Activated CD4-positive, alpha-beta memory T cell treated with anti-CD3 and anti-CD28 coated beads, Interleukin-2, amount 10 ng/mL, durations not matched to agents 7 days and 5 days (primary cell): Measurements from ENCODE around the gene METTL21C. TPM values are rescaled to one million over a fixed set of nuclear protein-coding genes. Genes with fewer than 3 reads are reported as not detected.

ENCODE experiments used
- CTCF ChIA-PET: fragments of 350-600 bp; sonication (Branson Sonifier 250); formaldehyde crosslinking; loops from one replicate; lab custom pipeline; 2021; ENCODE audit warnings: antibody characterized with exemption, inconsistent platforms; lab: Charles Lee
- POLR2A ChIA-PET: fragments of 350-600 bp; sonication (Branson Sonifier 250); formaldehyde crosslinking; loops from one replicate; lab custom pipeline; 2021; ENCODE audit warnings: antibody characterized with exemption; lab: Charles Lee
- DNase-seq: peaks from one replicate; pipeline ENCODE4 v3.0.0-alpha.2; 2020
- H3K27ac Mint-ChIP-seq: one replicate; pipeline ENCODE4 v1.8.0; 2021; ENCODE audit warnings: mild to moderate bottlenecking, mixed read lengths
- H3K27me3 Mint-ChIP-seq: one replicate; pipeline ENCODE4 v1.8.0; 2021; ENCODE audit warnings: mixed read lengths
- H3K36me3 Mint-ChIP-seq: one replicate; pipeline ENCODE4 v1.8.0; 2021; ENCODE audit warnings: low read depth, mixed read lengths
- H3K4me1 Mint-ChIP-seq: one replicate; pipeline ENCODE4 v1.8.0; 2021; ENCODE audit warnings: mixed read lengths
- H3K4me3 Mint-ChIP-seq: one replicate; pipeline ENCODE4 v1.8.0; 2021; ENCODE audit warnings: mild to moderate bottlenecking, mixed read lengths
- H3K9me3 Mint-ChIP-seq: one replicate; pipeline ENCODE4 v1.8.0; 2021; ENCODE audit warnings: mixed read lengths
- total RNA-seq, 2 experiments: library from RNA; stranded (reverse); gene quantifications; one replicate each; pipeline ENCODE4 v1.2.3, GENCODE V29; 2021

METTL21C gene
- not detected for total RNA-seq

- CTCF ChIA-PET: no interaction called here
- Mint-ChIP-seq H3K4me1 (no peaks in the 10 kb centered on the region), H3K9me3 (no peaks in the 10 kb centered on the region), H3K27ac (no peak within 1 kb of the TSS), H3K27me3 (peaks cover 40% of the 10 kb centered on the region), H3K36me3 (no peaks in the 10 kb centered on the region), H3K4me3 (no peak within 1 kb of the TSS)
- DNase-seq: no peak
- POLR2A ChIA-PET: no interaction called here
Measured at GRCh38 chr13:102694937-102695336, at the start of gene METTL21C. Gene METTL21C (minus strand): TSS chr13:102695044. CDS start chr13:102694498, 546 bp downstream.

DNA sequence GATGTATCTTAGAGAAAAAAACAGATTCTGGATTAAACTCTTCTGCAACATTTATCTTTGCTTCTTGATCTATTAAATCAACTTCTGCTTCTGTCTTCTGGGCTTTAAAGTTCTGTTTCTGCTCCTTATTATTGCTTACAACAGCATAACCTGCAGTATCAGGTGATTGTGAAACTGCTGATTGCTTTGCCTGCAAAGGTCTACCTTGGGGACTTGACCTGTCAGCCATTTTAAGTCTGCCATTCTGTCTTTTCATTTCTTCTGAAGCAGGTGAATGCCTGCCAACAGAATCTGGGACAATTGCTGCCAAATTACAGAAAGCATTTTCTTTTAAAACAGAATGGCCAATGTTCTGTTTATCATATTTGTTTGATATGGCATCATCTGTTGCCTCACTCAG is 47.7 kb upstream of the METTL21C start:
- Mint-ChIP-seq H3K36me3 (peaks cover 4% of the 10 kb centered on the region), H3K4me3 (no peak overlapping the region), H3K27me3 (peaks cover 55% of the 10 kb centered on the region), H3K27ac (no peak overlapping the region), H3K9me3 (peaks cover 16% of the 10 kb centered on the region), H3K4me1 (no peaks in the 10 kb centered on the region)
- no peak for DNase-seq
- ChIA-PET CTCF (no interaction called here), POLR2A (no interaction called here)

DNA sequence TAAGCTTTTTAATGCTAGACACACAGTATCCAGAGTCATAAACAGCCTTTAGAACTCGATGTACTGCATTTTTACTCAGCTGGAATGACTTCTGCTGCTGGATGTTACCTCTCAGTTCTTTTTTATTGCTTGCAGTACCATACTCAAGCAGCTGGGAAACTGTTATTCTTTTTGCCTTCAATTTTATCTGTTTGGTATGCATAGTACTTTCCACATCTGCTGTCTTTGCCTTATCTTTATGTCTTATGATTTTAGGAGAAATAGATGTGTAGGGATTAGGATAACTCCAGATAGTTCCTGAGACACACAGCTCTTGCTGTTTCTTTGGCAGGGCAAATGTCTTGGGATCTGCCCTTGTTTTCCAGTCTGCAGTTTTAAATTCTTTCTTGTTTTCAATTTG is 47.3 kb upstream of the METTL21C start:
- Mint-ChIP-seq H3K9me3 (peaks cover 16% of the 10 kb centered on the region), H3K27me3 (peaks cover 53% of the 10 kb centered on the region)
- POLR2A ChIA-PET: no interaction called here

DNA sequence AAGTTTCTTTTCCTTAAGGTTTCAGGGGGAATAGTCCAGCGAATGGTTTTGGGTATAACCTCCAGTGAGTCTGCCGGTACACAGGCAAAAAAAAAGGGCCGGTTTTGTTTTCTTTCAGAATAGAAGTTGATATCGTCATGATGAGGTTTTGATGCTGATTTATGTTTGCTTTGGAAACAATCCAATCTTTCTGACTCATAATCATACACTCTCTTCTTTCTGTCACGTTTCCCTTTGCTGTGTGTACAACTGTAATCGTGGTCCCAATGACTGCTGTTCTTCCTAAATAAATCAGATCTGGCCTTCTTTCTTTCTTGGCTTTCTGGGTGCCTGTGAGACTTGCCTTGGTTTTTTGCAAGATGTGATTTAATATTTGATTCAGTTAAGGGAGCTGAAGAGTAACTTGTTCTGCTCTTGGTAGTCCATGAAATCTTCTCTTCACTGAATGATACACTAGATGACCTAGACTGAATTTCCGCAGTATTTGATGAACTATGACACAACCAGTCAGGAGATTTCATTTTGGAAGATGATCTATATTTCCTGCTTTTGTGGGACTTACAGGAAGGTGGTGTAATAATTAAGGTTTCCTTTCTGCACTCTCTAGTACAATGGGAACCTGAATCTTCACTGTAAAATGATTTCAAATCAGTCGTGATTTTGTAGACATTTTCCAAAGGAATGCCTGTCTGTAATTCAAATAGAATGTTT is 34.9 kb upstream of the METTL21C start:
- H3K27me3 Mint-ChIP-seq: peaks cover 22% of the 10 kb centered on the region
- no peak for DNase-seq
- no peak overlapping the region for H3K27ac Mint-ChIP-seq
- CTCF ChIA-PET: no interaction called here
- H3K4me1 Mint-ChIP-seq: peaks cover 2% of the 10 kb centered on the region
- no peaks in the 10 kb centered on the region for H3K9me3 Mint-ChIP-seq
- no peaks in the 10 kb centered on the region for H3K36me3 Mint-ChIP-seq
- POLR2A ChIA-PET: interaction anchor here (1.1 kb wide), 1 partner anchor 10 kb away, joined by 3 read pairs; no protein-coding TSS in a partner anchor
- no peak overlapping the region for H3K4me3 Mint-ChIP-seq

More for the DNA sequence above, 47.3 kb upstream of the METTL21C start:
- peaks cover 4% of the 10 kb centered on the region for H3K36me3 Mint-ChIP-seq
- H3K27ac Mint-ChIP-seq: no peak overlapping the region
- CTCF ChIA-PET: no interaction called here
- no peak overlapping the region for H3K4me3 Mint-ChIP-seq
- DNase-seq: no peak
- no peaks in the 10 kb centered on the region for H3K4me1 Mint-ChIP-seq

DNA sequence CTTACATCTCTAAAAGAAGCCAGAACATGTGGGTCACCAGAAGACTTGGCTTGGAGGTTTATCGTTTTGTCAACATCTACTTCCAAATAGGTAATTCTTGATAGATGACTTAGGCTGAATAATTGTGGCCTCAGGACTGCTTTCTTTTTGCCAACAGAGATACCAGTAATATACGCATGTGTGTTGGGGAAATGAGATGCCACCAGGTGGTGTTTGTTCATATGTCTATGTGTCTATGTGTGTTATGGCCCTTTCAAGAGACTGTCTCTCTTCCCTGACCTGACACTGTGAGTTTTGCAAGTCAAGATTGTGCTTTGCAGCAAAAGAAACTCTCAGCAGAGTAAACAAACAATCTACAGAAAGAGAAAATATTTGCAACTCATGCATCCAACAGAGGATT is 31.6 kb upstream of the METTL21C start:
- DNase-seq: no peak
- POLR2A ChIA-PET: no interaction called here
- H3K4me3 Mint-ChIP-seq: no peak overlapping the region
- no peak overlapping the region for H3K27ac Mint-ChIP-seq
- peaks cover 6% of the 10 kb centered on the region for H3K4me1 Mint-ChIP-seq
- no peaks in the 10 kb centered on the region for H3K9me3 Mint-ChIP-seq
- CTCF ChIA-PET: interaction anchor here (1.2 to 2.4 kb wide), 2 partner anchors 121 to 134 kb away, joined by 4 to 16 read pairs; no protein-coding TSS in a partner anchor
- H3K36me3 Mint-ChIP-seq: no peaks in the 10 kb centered on the region
- H3K27me3 Mint-ChIP-seq: peaks cover 23% of the 10 kb centered on the region

DNA sequence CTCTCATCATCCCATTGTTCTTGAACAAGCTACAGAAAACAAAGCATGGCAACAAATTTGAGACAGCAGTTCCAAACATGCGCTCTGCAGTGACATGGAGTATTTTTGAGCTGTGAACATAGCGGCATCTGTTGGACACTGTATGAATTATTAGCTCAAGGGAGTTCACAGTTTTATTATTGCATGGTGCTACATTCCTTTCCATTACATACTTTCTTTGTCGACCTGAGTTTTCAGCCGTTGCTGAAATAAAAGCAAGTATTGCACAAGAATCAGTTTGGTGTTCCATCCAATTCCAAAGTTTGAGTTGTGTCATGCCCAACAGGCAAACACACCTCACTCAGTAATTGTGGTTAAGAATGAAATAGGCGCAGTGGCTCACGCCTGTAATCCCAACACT is 30.1 kb upstream of the METTL21C start:
- H3K9me3 Mint-ChIP-seq: no peaks in the 10 kb centered on the region
- peaks cover 6% of the 10 kb centered on the region for H3K4me1 Mint-ChIP-seq
- H3K27me3 Mint-ChIP-seq: peaks cover 15% of the 10 kb centered on the region
- no peak overlapping the region for H3K4me3 Mint-ChIP-seq
- no peak for DNase-seq
- H3K27ac Mint-ChIP-seq: no peak overlapping the region
- ChIA-PET POLR2A (interaction anchor here (0.6 kb wide), 1 partner anchor 120 kb away, joined by 3 read pairs; the partner anchor contains the start of gene ERCC5), CTCF (interaction anchor here (0.7 to 2.4 kb wide), 12 partner anchors 44 to 978 kb away, joined by 3 to 20 read pairs (median 4); partner anchors contain the start of genes TEX30 and TPP2)
- no peaks in the 10 kb centered on the region for H3K36me3 Mint-ChIP-seq

DNA sequence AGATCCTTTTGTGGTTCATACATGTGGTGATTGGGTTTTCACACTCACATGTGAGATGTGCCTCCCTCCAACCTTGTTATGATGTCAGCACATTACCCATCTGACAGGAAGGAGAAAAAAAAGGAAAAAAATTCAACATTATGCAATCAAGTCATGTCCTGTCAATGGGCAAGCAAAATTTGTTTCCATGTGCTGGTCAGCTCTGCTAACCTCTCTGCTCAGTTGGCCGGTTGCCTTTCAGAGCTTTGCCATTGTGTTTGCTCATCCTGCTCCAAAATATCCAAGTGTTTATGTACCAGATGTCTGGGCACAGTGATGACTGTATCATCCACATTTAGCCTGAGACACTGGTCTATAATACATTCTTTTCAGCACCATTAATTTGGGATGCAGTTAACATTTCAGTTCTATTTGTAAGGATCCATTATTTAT is 27.0 kb upstream of the METTL21C start:
- Mint-ChIP-seq H3K27me3 (peaks cover 6% of the 10 kb centered on the region), H3K4me1 (peaks cover 4% of the 10 kb centered on the region), H3K4me3 (no peak overlapping the region), H3K36me3 (no peaks in the 10 kb centered on the region), H3K27ac (no peak overlapping the region), H3K9me3 (no peaks in the 10 kb centered on the region)
- CTCF ChIA-PET: no interaction called here
- no peak for DNase-seq
- POLR2A ChIA-PET: interaction anchor here (1.5 to 1.6 kb wide), 2 partner anchors 78 to 123 kb away, joined by 3 to 4 read pairs; no protein-coding TSS in a partner anchor

- H3K27me3 Mint-ChIP-seq: peaks cover 8% of the 10 kb centered on the region
- DNase-seq: no peak
- ChIA-PET POLR2A (interaction anchor here (1.0 kb wide), 1 partner anchor 12 kb away, joined by 3 read pairs; no protein-coding TSS in a partner anchor), CTCF (no interaction called here)
- no peaks in the 10 kb centered on the region for H3K9me3 Mint-ChIP-seq
- peaks cover 4% of the 10 kb centered on the region for H3K4me1 Mint-ChIP-seq
- no peaks in the 10 kb centered on the region for H3K36me3 Mint-ChIP-seq
- no peak overlapping the region for H3K27ac Mint-ChIP-seq
- no peak overlapping the region for H3K4me3 Mint-ChIP-seq
Measured at GRCh38 chr13:102718746-102719145, 23.9 kb upstream of the METTL21C start.

DNA sequence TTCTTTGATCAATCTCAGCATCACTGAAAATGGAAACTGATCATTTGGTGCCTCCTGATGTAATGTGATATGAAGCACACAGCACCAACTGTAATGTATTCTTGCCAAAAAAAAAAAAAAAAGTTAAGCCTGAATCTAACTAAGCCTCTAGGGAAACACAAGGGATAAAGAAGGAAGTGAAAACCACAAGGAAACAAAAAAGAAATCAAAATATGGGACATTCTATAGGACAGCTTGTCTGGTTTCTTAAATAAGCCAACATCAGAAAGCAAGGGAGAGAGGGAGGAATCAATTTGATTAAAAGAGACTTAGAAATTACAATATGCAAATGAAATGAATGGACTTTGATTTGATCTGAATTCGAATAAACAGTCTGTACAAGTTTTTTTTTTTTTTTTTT is 20.6 kb upstream of the METTL21C start:
- Mint-ChIP-seq H3K4me1 (no peaks in the 10 kb centered on the region), H3K9me3 (no peaks in the 10 kb centered on the region), H3K36me3 (no peaks in the 10 kb centered on the region), H3K4me3 (no peak overlapping the region), H3K27me3 (peaks cover 6% of the 10 kb centered on the region), H3K27ac (no peak overlapping the region)
- POLR2A ChIA-PET: no interaction called here
- CTCF ChIA-PET: no interaction called here
- DNase-seq: no peak

DNA sequence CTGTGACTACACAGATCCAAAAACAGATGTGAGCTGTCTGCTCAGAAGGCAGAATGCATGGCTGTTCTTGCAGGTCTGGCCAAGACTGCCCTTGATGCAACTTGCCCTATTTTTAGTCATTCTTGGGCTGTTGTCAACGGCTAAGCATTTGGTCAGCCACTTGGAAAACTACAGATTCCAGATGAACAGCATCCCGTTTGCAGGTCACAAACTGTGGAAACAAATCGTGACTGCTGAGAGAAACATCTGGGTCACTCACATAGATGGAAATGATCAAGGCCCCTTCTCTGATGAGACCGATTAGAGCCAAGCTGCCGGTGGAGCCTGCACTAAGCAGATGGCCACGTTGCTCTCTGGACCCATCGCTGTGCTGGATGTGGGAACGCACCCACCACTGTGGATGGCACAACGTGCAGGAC is 15.4 kb upstream of the METTL21C start:
- no peak for DNase-seq
- no peak overlapping the region for H3K4me3 Mint-ChIP-seq
- ChIA-PET POLR2A (no interaction called here), CTCF (no interaction called here)
- H3K27ac Mint-ChIP-seq: no peak overlapping the region
- peaks cover 26% of the 10 kb centered on the region for H3K27me3 Mint-ChIP-seq
- no peaks in the 10 kb centered on the region for H3K9me3 Mint-ChIP-seq
- no peaks in the 10 kb centered on the region for H3K36me3 Mint-ChIP-seq
- no peaks in the 10 kb centered on the region for H3K4me1 Mint-ChIP-seq

DNA sequence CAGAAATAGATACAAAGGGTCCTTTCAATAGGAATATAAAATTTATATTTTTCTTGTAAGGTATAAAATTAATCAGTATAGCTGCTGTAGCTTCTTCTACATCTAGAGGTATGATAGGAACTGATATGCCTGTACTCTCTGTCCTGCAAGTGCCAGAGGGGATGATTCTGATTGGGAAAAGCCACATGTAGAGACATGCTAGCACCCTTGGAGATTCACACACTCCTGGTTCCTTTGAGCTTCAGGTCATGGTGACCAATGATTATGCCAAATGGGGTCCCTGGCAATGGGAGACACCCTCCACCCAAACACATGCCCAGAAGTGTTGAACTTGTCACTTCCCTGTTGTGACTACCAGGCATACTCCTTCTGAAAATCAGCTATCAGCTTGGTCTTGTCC is 14.7 kb upstream of the METTL21C start:
- Mint-ChIP-seq H3K9me3 (no peaks in the 10 kb centered on the region), H3K4me3 (no peak overlapping the region), H3K36me3 (no peaks in the 10 kb centered on the region), H3K27me3 (peaks cover 28% of the 10 kb centered on the region), H3K27ac (no peak overlapping the region), H3K4me1 (peaks cover 3% of the 10 kb centered on the region)
- CTCF ChIA-PET: no interaction called here
- POLR2A ChIA-PET: no interaction called here
- DNase-seq: no peak

- ChIA-PET CTCF (no interaction called here), POLR2A (interaction anchor here (0.9 kb wide), 1 partner anchor 137 kb away, joined by 3 read pairs; the partner anchor contains the start of gene ERCC5)
- no peak overlapping the region for H3K4me3 Mint-ChIP-seq
- no peak for DNase-seq
- no peaks in the 10 kb centered on the region for H3K9me3 Mint-ChIP-seq
- peaks cover 28% of the 10 kb centered on the region for H3K27me3 Mint-ChIP-seq
- no peaks in the 10 kb centered on the region for H3K36me3 Mint-ChIP-seq
- no peak overlapping the region for H3K27ac Mint-ChIP-seq
- H3K4me1 Mint-ChIP-seq: peaks cover 3% of the 10 kb centered on the region
Measured at GRCh38 chr13:102708991-102709390, 14.1 kb upstream of the METTL21C start.

- Mint-ChIP-seq H3K27ac (no peak overlapping the region), H3K4me3 (no peak overlapping the region), H3K27me3 (peaks cover 30% of the 10 kb centered on the region), H3K9me3 (no peaks in the 10 kb centered on the region), H3K4me1 (peaks cover 3% of the 10 kb centered on the region), H3K36me3 (no peaks in the 10 kb centered on the region)
- ChIA-PET CTCF (no interaction called here), POLR2A (interaction anchor here (0.9 kb wide), 1 partner anchor 137 kb away, joined by 3 read pairs; the partner anchor contains the start of gene ERCC5)
- no peak for DNase-seq
Measured at GRCh38 chr13:102708211-102708610, 13.4 kb upstream of the METTL21C start.
